SH-SY5Y (cell line): ENCODE measurements around the gene DPP6.
A peak's percentile ranks its signal among the peaks of the same experiment; 100 is the strongest.

Experiments
- GATA2 ChIP-seq: IDR thresholded peaks from 2 replicates; pipeline ENCODE4 v1.6.1; 2011; ENCODE audit warnings: mild to moderate bottlenecking, low read depth, low read length
- GATA3 ChIP-seq: IDR thresholded peaks from 2 replicates; pipeline ENCODE4 v1.6.1; 2011; ENCODE audit warnings: low read depth, mild to moderate bottlenecking, low read length, moderate library complexity

DPP6 gene

GRCh38 chr7:154860621-154861375 lies 808.6 kb downstream of the DPP6 start:
- TF ChIP-seq GATA3: no peak
- no peak for TF ChIP-seq GATA2

GRCh38 chr7:154861589-154861988 lies 809.4 kb downstream of the DPP6 start:
- no peak for TF ChIP-seq GATA2

DNA sequence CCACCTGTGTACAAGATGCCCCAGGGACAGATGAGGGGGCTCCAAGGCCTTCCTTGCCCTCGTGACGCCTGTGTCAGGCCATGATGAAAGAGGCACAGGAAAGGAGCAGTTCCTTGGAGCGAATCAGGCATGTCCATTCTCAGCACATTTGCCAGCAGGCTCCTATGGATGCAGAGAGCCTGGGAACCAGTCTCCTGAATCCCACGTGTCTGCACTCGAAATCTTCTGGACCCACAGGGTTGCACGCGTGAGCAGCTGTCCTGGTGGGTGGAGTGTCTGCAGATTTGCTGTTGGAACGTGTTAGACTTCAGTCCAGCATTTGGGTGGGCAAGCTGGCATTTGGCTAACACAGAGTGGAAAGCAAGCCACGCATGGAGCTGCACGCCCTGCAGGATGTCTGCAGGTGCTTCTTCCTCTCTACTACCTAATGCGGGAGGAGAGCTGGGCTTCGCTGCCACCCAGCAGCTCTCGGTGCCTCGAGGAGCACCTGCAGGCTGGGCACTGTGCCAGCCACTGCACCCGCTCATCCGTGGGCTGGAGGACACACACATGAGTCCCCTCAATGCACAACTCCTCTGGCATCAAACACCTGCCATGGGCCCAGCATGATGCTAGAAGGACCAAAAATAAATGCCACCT lies 810.1 kb downstream of the DPP6 start:
- no peak for TF ChIP-seq GATA2
- no peak for TF ChIP-seq GATA3

- no peak for TF ChIP-seq GATA2
- TF ChIP-seq GATA3: no peak
These were observed 811.7 kb downstream of the DPP6 start for GRCh38 chr7:154863766-154864522.

GRCh38 chr7:154864523-154864891 lies 812.3 kb downstream of the DPP6 start:
- no peak for TF ChIP-seq GATA2
- no peak for TF ChIP-seq GATA3

GRCh38 chr7:154865984-154866685 lies 813.9 kb downstream of the DPP6 start:
- TF ChIP-seq GATA2 (no peak), GATA3 (no peak)

GRCh38 chr7:154867068-154867467 lies 814.9 kb downstream of the DPP6 start:
- TF ChIP-seq GATA2 (no peak), GATA3 (no peak)

DNA sequence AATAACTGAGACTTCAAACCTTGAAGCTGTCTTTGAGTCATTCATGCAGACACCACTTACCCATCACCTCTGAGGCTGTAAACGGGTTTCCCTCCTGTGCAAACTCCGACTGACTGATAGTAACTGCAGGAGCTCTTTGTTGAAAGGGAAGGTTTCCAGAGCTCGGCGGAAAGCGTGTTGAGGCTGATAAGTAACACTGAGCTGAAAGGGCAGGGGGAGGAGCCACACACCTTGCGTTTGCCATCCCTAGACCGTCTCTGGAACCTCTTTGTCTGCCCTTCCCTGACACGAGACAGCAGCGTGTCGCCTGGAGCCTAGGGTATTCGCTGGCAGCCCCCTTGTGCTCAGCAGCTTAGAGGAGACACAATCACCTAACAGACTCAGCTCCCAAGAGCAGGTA lies 816.7 kb downstream of the DPP6 start:
- TF ChIP-seq GATA2: no peak

GRCh38 chr7:154869436-154869835 lies 817.2 kb downstream of the DPP6 start:
- TF ChIP-seq GATA2: no peak
- TF ChIP-seq GATA3: no peak

GRCh38 chr7:154871507-154871906 lies 819.3 kb downstream of the DPP6 start:
- TF ChIP-seq GATA3: no peak
- TF ChIP-seq GATA2: peak; percentile 87

- TF ChIP-seq GATA2 (no peak), GATA3 (no peak)
These were observed 819.9 kb downstream of the DPP6 start for GRCh38 chr7:154871928-154872750.

GRCh38 chr7:154872811-154873499 lies 820.8 kb downstream of the DPP6 start:
- no peak for TF ChIP-seq GATA3
- TF ChIP-seq GATA2: no peak

DNA sequence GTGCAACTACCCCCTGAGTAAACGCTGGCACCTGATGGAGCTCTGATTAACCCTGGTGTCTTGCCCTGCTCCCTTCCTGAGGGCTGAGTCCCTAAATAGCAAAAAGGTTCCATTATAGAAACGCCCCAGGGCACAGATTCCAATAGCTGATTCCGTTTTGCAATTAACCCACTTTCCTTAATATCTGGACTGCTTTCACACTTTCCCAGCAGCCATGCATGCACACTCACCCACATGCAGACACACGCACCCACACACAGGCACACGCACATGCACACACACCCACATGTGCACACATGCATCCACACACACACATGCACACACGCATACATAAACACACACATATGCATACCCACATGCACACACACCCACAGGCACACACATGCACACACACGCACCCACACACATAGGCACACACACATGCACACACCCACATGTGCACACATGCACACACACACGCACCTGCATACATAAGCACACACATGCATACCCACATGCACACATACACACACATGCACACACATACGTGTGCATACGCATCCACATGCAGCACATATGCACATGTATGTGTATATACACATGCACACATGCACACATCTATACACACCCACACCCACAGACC lies 821.4 kb downstream of the DPP6 start:
- TF ChIP-seq GATA3 (no peak), GATA2 (peak; percentile 78)
